Prostate gland (tissue), 2 donors: ENCODE results near the gene SLIT3. TPM values are rescaled to one million over a fixed set of nuclear protein-coding genes. Genes with fewer than 3 reads are reported as not detected.

ENCODE experiments used
- DNase-seq: peaks from one replicate; pipeline ENCODE4 v3.0.0-alpha.2; 2019; ENCODE audit warnings: low spot score
- H3K27ac ChIP-seq, 2 donors: fragments of 200-600 bp; sonication (generic); 2 replicates each; pipeline ENCODE4 v1.5.1; 2017 to 2019
- H3K27me3 ChIP-seq: fragments of 200-600 bp; sonication (generic); replicated peaks from 2 replicates; pipeline ENCODE4 v1.5.1; 2019; ENCODE audit not compliant: insufficient read depth
- H3K36me3 ChIP-seq, 2 donors: fragments of 200-600 bp; sonication (generic); 1 replicate in 1 of 2; 2 replicates in 1 of 2; pipeline versions ENCODE4 v1.5.1 to v1.8.1; 2017 to 2019
- H3K4me1 ChIP-seq: fragments of 200-600 bp; sonication (generic); replicated peaks from 2 replicates; pipeline ENCODE4 v1.5.1; 2019
- H3K4me3 ChIP-seq, 2 donors: fragments of 200-600 bp; sonication (generic); 2 replicates each; pipeline ENCODE4 v1.5.1; 2017 to 2019
- H3K9me3 ChIP-seq: fragments of 200-600 bp; sonication (generic); 2 replicates; pipeline ENCODE4 v1.5.1; 2017
- CTCF ChIP-seq, 4 experiments: fragments of 200-600 bp in 2 of 4; fragments of 450-650 bp in 2 of 4; sonication (generic) in 2 of 4; IDR thresholded peaks; 1 replicate in 3 of 4; 2 replicates in 1 of 4; pipeline ENCODE4 v1.5.1; 2016 to 2019; ENCODE audit warnings: antibody characterized with exemption in 4 of 4, mild to moderate bottlenecking in 2 of 4, moderate library complexity in 2 of 4
- POLR2A ChIP-seq: fragments of 450-650 bp; IDR thresholded peaks from one replicate; pipeline ENCODE4 v1.6.1; 2016; ENCODE audit warnings: antibody characterized with exemption, mild to moderate bottlenecking
- POLR2AphosphoS5 ChIP-seq: sonication (generic); formaldehyde crosslinking; IDR thresholded peaks from one replicate; pipeline ENCODE4 v1.6.1; 2017; ENCODE audit warnings: antibody characterized with exemption
- WGBS: methylation state at CpG from one replicate; pipeline ENCODE4 v1.1.5; 2018; 5-methylcytosine and 5-hydroxymethylcytosine counted together
- intact Hi-C: fragments of 100-400 bp; cut with DNase I; formaldehyde crosslinking; loops from one replicate; pipeline ENCODE4 v1.14.2; 2022
- total RNA-seq, 2 donors: library from RNA; depleted of rRNA; stranded (reverse); fragments of >200 nt; gene quantifications; one replicate each; pipeline ENCODE4 v1.1.0, GENCODE V29; 2016

SLIT3 gene
- total RNA-seq, 2 donors from 2014 or later = 8.3 TPM

- WGBS = 85% methylated on average over 2 of the region's 2 CpGs
- no peaks in the 10 kb centered on the region for H3K27me3 ChIP-seq
- TF ChIP-seq POLR2A = no peak
- no peak for TF ChIP-seq POLR2AphosphoS5
- no peak for TF ChIP-seq CTCF (IDR thresholded peaks at IDR 0.05)
- intact Hi-C loops = no loop called here
- H3K4me1 ChIP-seq = no peaks in the 10 kb centered on the region
- no peaks in the 10 kb centered on the region for H3K9me3 ChIP-seq
- H3K27ac ChIP-seq = no peak overlapping the region
- H3K36me3 ChIP-seq = no peaks in the 10 kb centered on the region
- no peak overlapping the region for H3K4me3 ChIP-seq
- no peak for DNase-seq
These were observed 620.5 kb downstream of the SLIT3 start for GRCh38 chr5:168680395-168680794.

- 13% methylated on average over 9 of the region's 9 CpGs for WGBS
- intact Hi-C loops = loop anchor here (5.0 kb wide), 2 partner anchors 623 to 903 kb away; partner anchors contain the start of genes SLIT3 and SPDL1
- peak; percentile 72 for DNase-seq
These were observed 621.4 kb downstream of the SLIT3 start for GRCh38 chr5:168679515-168679920.

GRCh38 chr5:168676501-168676900 lies 624.4 kb downstream of the SLIT3 start:
- Histone ChIP-seq H3K9me3 (no peaks in the 10 kb centered on the region), H3K27ac (no peak overlapping the region), H3K4me3 (no peak overlapping the region), H3K4me1 (no peaks in the 10 kb centered on the region), H3K27me3 (no peaks in the 10 kb centered on the region), H3K36me3 (no peaks in the 10 kb centered on the region)
- no peak for TF ChIP-seq POLR2AphosphoS5
- TF ChIP-seq CTCF (IDR thresholded peaks at IDR 0.05) = no peak
- TF ChIP-seq POLR2A = no peak
- DNase-seq = no peak
- intact Hi-C loops = loop anchor here (5.0 kb wide), 2 partner anchors 626 to 906 kb away; partner anchors contain the start of genes SLIT3 and SPDL1
- 60% methylated on average over 4 of the region's 4 CpGs for WGBS

More at GRCh38 chr5:168679515-168679920, 621.4 kb downstream of the SLIT3 start:
- H3K27ac ChIP-seq = no peak overlapping the region
- H3K4me3 ChIP-seq = no peak overlapping the region
- H3K4me1 ChIP-seq = no peaks in the 10 kb centered on the region
- no peak for TF ChIP-seq POLR2A
- peak; percentile 10 for TF ChIP-seq POLR2AphosphoS5
- peak; percentile 68 to 91 (median 80) for TF ChIP-seq CTCF (IDR thresholded peaks at IDR 0.05)
- no peaks in the 10 kb centered on the region for H3K27me3 ChIP-seq
- H3K36me3 ChIP-seq = no peaks in the 10 kb centered on the region
- H3K9me3 ChIP-seq = no peaks in the 10 kb centered on the region

GRCh38 chr5:168675883-168676408 lies 625.0 kb downstream of the SLIT3 start:
- intact Hi-C loops = loop anchor here (5.0 kb wide), 2 partner anchors 626 to 906 kb away; partner anchors contain the start of genes SLIT3 and SPDL1
- no peaks in the 10 kb centered on the region for H3K9me3 ChIP-seq
- TF ChIP-seq POLR2A (no peak), CTCF (IDR thresholded peaks at IDR 0.05) (no peak), POLR2AphosphoS5 (no peak)
- no peaks in the 10 kb centered on the region for H3K4me1 ChIP-seq
- H3K27ac ChIP-seq = no peak overlapping the region
- 96% methylated on average over 2 of the region's 2 CpGs for WGBS
- H3K4me3 ChIP-seq = no peak overlapping the region
- H3K27me3 ChIP-seq = no peaks in the 10 kb centered on the region
- no peak for DNase-seq
- H3K36me3 ChIP-seq = no peaks in the 10 kb centered on the region

GRCh38 chr5:168674893-168675482 lies 626.0 kb downstream of the SLIT3 start:
- intact Hi-C loops = loop anchor here (5.0 kb wide), 2 partner anchors 627 to 907 kb away; partner anchors contain the start of genes SLIT3 and SPDL1
- TF ChIP-seq CTCF (IDR thresholded peaks at IDR 0.05) (no peak), POLR2AphosphoS5 (no peak), POLR2A (no peak)
- H3K9me3 ChIP-seq = no peaks in the 10 kb centered on the region

More at GRCh38 chr5:168674893-168675482, 626.0 kb downstream of the SLIT3 start:
- 82% methylated on average over 5 of the region's 5 CpGs for WGBS
- Histone ChIP-seq H3K4me1 (no peaks in the 10 kb centered on the region), H3K4me3 (no peak overlapping the region), H3K36me3 (no peaks in the 10 kb centered on the region), H3K27me3 (no peaks in the 10 kb centered on the region), H3K27ac (no peak overlapping the region)
- DNase-seq = no peak
